IPS-18a (cell line): ENCODE results near the gene PRKAG2.

Source experiments
- H3K27ac ChIP-seq: one replicate; pipeline ENCODE4 v1.5.1; 2013; ENCODE audit warnings: low read length
- H3K27me3 ChIP-seq: one replicate; pipeline ENCODE4 v1.6.1; 2013; ENCODE audit warnings: mild to moderate bottlenecking, low read length; ENCODE audit not compliant: control insufficient read depth, insufficient read depth
- H3K36me3 ChIP-seq: one replicate; pipeline ENCODE4 v1.6.1; 2013; ENCODE audit warnings: low read depth, low read length; ENCODE audit not compliant: control insufficient read depth
- H3K4me1 ChIP-seq: one replicate; pipeline ENCODE4 v1.6.1; 2013; ENCODE audit warnings: low read depth, low read length; ENCODE audit not compliant: control insufficient read depth
- H3K4me3 ChIP-seq: one replicate; pipeline ENCODE4 v1.5.1; 2013; ENCODE audit warnings: low read length
- H3K9ac ChIP-seq: one replicate; pipeline ENCODE4 v1.6.1; 2013; ENCODE audit warnings: mild to moderate bottlenecking, low read length, moderate library complexity
- H3K9me3 ChIP-seq: one replicate; pipeline ENCODE4 v1.6.1; 2013; ENCODE audit warnings: low read depth, low read length; ENCODE audit not compliant: control insufficient read depth

Gene PRKAG2

DNA sequence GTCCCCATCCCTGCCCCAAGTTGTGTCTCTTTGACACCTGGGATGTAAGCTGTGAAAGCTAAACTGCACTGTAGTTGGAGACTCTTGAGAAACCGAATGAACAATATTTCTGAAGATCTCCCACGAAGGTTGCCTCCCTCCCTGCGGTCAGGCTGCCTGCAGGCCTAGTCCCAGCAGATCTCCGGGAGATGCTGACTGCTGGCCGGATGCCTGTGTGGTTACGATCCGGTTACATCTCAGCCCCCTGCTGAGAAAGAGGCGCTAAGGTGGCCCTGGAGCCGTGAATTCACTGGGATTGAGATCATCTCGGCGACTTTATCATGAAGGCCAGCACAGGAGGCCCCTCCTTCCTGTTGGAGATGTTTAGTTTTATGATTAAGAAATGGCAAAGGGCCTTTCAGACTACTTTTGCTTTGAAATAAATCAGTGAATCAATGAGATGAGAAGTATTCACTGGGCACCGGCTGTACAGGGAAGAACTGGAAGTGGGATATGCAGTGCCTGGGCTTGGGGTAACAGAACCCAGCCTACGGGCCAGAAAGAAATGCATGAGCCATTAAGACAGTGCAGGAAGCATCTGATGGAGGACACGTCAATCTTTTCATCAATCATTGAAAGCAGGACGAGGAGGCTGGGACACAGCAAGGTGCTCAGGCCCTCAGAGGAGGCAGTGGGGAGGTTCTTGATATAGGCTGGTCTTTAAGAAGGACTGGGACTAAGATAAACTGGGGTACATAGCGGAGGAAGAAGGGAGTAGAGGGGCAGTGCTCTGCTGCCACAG, 177.6 kb downstream of the PRKAG2 start:
- Histone ChIP-seq H3K36me3 (no peaks in the 10 kb centered on the region), H3K9me3 (no peaks in the 10 kb centered on the region), H3K27ac (no peak overlapping the region), H3K4me1 (peaks cover 12% of the 10 kb centered on the region), H3K4me3 (no peak overlapping the region), H3K27me3 (no peaks in the 10 kb centered on the region), H3K9ac (no peak overlapping the region)

GRCh38 chr7:151697942-151698341, 179.0 kb downstream of the PRKAG2 start:
- H3K27me3 ChIP-seq, result no peaks in the 10 kb centered on the region
- no peaks in the 10 kb centered on the region for H3K9me3 ChIP-seq
- no peak overlapping the region for H3K4me3 ChIP-seq
- peaks cover 12% of the 10 kb centered on the region for H3K4me1 ChIP-seq
- no peak overlapping the region for H3K27ac ChIP-seq
- H3K36me3 ChIP-seq, result no peaks in the 10 kb centered on the region
- H3K9ac ChIP-seq, result no peak overlapping the region

- no peak overlapping the region for H3K27ac ChIP-seq
- H3K9ac ChIP-seq, result no peak overlapping the region
- H3K4me3 ChIP-seq, result no peak overlapping the region
Measured at GRCh38 chr7:151697515-151697895, 179.4 kb downstream of the PRKAG2 start.

GRCh38 chr7:151696721-151697514, 180.0 kb downstream of the PRKAG2 start:
- Histone ChIP-seq H3K9me3 (no peaks in the 10 kb centered on the region), H3K4me1 (peaks cover 12% of the 10 kb centered on the region), H3K27me3 (no peaks in the 10 kb centered on the region), H3K4me3 (no peak overlapping the region), H3K9ac (no peak overlapping the region), H3K27ac (no peak overlapping the region), H3K36me3 (no peaks in the 10 kb centered on the region)

More at GRCh38 chr7:151697515-151697895, 179.4 kb downstream of the PRKAG2 start:
- Histone ChIP-seq H3K9me3 (no peaks in the 10 kb centered on the region), H3K27me3 (no peaks in the 10 kb centered on the region), H3K36me3 (no peaks in the 10 kb centered on the region), H3K4me1 (peaks cover 12% of the 10 kb centered on the region)

- H3K36me3 ChIP-seq, result no peaks in the 10 kb centered on the region
- H3K27ac ChIP-seq, result no peak overlapping the region
- H3K9ac ChIP-seq, result no peak overlapping the region
- H3K27me3 ChIP-seq, result no peaks in the 10 kb centered on the region
- peaks cover 12% of the 10 kb centered on the region for H3K4me1 ChIP-seq
- H3K9me3 ChIP-seq, result no peaks in the 10 kb centered on the region
- no peak overlapping the region for H3K4me3 ChIP-seq
Measured at GRCh38 chr7:151695951-151696541, 180.9 kb downstream of the PRKAG2 start.

DNA sequence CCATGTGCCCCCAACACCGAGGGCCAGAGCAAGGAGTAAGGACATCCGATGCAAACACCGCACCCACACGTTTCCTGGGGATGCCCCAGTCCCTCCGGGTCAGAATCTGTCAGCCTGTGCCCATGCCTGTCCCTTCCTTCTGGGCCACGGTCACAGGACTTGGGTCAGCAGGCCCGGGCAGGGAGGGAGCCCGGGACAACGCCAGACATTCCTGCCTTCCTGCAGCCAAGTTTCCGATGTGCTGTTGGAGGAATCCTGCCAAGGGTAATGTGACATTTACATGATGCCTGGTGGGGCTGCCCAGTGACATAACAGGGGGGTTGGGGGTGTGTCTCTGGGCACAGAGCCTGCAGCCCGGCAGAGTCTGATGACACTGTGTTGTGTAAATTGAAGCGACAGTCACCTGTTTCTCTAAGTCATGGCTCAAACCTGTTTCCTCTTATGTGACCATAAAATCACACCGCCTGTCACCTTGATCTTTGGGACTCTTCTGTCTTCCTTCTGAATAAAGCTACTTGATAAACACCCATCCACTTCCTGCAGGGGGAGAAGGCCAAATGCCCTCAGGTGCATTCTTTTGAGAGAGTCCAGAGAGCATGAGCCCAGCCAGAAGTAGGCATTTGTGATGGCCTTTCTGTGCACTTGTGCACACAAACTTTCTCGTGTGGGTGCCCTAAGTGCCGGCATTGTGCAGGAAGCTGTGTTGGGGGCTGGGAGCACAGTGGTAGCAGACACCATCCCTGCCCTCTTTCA, 181.9 kb downstream of the PRKAG2 start:
- H3K27ac ChIP-seq, result no peak overlapping the region
- H3K4me1 ChIP-seq, result peaks cover 12% of the 10 kb centered on the region
- no peak overlapping the region for H3K4me3 ChIP-seq
- H3K9me3 ChIP-seq, result no peaks in the 10 kb centered on the region
- no peaks in the 10 kb centered on the region for H3K36me3 ChIP-seq
- H3K9ac ChIP-seq, result no peak overlapping the region
- no peaks in the 10 kb centered on the region for H3K27me3 ChIP-seq

DNA sequence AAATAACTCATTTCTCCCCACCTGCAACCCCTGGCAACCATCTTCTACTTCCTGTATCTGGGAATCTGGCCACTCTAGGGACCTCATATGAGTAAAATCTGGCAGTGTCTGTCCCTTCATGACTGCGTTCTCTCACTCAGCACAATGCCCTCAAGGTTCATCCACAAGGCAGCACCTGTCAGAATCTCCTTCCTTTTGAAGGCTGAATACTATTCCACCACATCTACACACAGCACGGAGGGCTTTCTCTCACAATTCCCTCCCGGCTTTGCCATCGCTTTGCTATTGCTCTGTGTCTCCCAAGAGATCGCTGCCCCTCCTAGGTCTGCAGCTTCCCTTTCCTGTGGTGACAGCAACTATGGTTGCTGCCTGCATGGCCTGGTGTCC, 182.5 kb downstream of the PRKAG2 start:
- Histone ChIP-seq H3K27ac (no peak overlapping the region), H3K36me3 (no peaks in the 10 kb centered on the region), H3K4me1 (peaks cover 12% of the 10 kb centered on the region), H3K4me3 (no peak overlapping the region), H3K27me3 (no peaks in the 10 kb centered on the region), H3K9ac (no peak overlapping the region), H3K9me3 (no peaks in the 10 kb centered on the region)

DNA sequence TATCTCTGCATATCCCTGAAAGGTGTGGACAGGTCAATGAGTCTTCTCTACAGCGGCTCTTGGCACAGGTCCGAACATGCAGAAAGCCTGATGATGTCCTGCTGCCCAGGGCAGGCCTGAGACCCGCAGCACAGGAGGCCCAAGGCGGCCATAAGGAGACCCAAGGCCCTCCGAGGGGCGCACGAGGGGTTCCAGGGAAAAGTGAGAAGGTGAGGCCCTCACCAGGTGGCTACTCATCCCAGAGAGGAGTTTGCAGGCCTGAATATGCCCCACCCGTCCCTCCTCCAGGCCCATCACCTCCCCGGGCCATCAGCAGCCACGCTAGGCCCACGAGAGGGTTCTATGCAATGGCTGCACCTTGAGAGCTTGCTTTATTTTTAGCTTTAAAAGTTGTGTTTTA, 183.8 kb downstream of the PRKAG2 start:
- Histone ChIP-seq H3K27ac (no peak overlapping the region), H3K36me3 (no peaks in the 10 kb centered on the region), H3K4me1 (peaks cover 14% of the 10 kb centered on the region), H3K9me3 (no peaks in the 10 kb centered on the region), H3K9ac (no peak overlapping the region), H3K27me3 (no peaks in the 10 kb centered on the region), H3K4me3 (no peak overlapping the region)

GRCh38 chr7:151692721-151693120, 184.2 kb downstream of the PRKAG2 start:
- Histone ChIP-seq H3K9ac (no peak overlapping the region), H3K9me3 (no peaks in the 10 kb centered on the region), H3K4me1 (peaks cover 15% of the 10 kb centered on the region), H3K36me3 (no peaks in the 10 kb centered on the region), H3K27ac (no peak overlapping the region), H3K4me3 (no peak overlapping the region), H3K27me3 (no peaks in the 10 kb centered on the region)

DNA sequence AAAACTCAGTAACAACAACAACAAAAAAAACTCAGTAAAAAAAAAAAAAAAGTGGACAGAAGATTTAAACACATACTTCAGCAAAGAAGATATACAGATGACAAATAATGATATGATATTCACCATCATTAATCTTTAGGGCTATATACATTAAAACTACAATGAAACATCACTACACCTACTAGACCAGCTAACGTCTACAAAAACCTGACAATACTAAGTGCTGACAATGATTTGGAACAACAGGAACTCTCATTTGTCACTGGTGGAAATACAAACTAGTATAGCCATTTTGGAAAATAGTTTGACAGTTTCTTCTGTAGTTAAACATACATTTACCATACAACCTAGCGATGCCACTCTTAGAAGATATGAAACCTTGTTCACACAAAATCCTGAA, 185.5 kb downstream of the PRKAG2 start:
- H3K9me3 ChIP-seq, result no peaks in the 10 kb centered on the region
- no peak overlapping the region for H3K27ac ChIP-seq
- H3K4me3 ChIP-seq, result no peak overlapping the region
- H3K36me3 ChIP-seq, result no peaks in the 10 kb centered on the region
- H3K4me1 ChIP-seq, result peaks cover 22% of the 10 kb centered on the region
- no peaks in the 10 kb centered on the region for H3K27me3 ChIP-seq
- no peak overlapping the region for H3K9ac ChIP-seq

GRCh38 chr7:151690606-151691005, 186.3 kb downstream of the PRKAG2 start:
- H3K27me3 ChIP-seq, result no peaks in the 10 kb centered on the region
- no peaks in the 10 kb centered on the region for H3K9me3 ChIP-seq
- H3K4me3 ChIP-seq, result no peak overlapping the region
- no peaks in the 10 kb centered on the region for H3K36me3 ChIP-seq
- no peak overlapping the region for H3K27ac ChIP-seq
- no peak overlapping the region for H3K9ac ChIP-seq
- peaks cover 14% of the 10 kb centered on the region for H3K4me1 ChIP-seq
